Effector memory CD4-positive, alpha-beta T cell (primary cell): ENCODE data around the gene CCDC198.

ENCODE experiments used
- DNase-seq, 3 donors: peaks; one replicate each; pipeline ENCODE4 v3.0.0-alpha.2; 2020
- H3K27ac ChIP-seq: 2 replicates; pipeline ENCODE4 v1.7.0; 2013; ENCODE audit warnings: mild to moderate bottlenecking, low read length, moderate library complexity; ENCODE audit not compliant: insufficient read depth, poor library complexity, severe bottlenecking
- H3K27me3 ChIP-seq: replicated peaks from 2 replicates; pipeline ENCODE4 v1.7.0; 2013; ENCODE audit warnings: mild to moderate bottlenecking, low read length; ENCODE audit not compliant: insufficient read depth, control insufficient read depth, poor library complexity, severe bottlenecking
- H3K36me3 ChIP-seq: 2 replicates; pipeline ENCODE4 v1.7.0; 2013; ENCODE audit warnings: mild to moderate bottlenecking, low read length, moderate library complexity; ENCODE audit not compliant: control insufficient read depth, insufficient read depth
- H3K4me1 ChIP-seq: 2 replicates; pipeline ENCODE4 v1.7.0; 2013; ENCODE audit warnings: low read length, mild to moderate bottlenecking; ENCODE audit not compliant: control insufficient read depth, insufficient read depth, poor library complexity, severe bottlenecking
- H3K4me3 ChIP-seq: 2 replicates; pipeline ENCODE4 v1.7.0; 2013; ENCODE audit warnings: low read length, low read depth, mild to moderate bottlenecking; ENCODE audit not compliant: insufficient read depth, poor library complexity, severe bottlenecking
- H3K9me3 ChIP-seq: 2 replicates; pipeline ENCODE4 v1.7.0; 2013; ENCODE audit warnings: mild to moderate bottlenecking, low read length, moderate library complexity; ENCODE audit not compliant: control insufficient read depth

Gene CCDC198

GRCh38 chr14:57478050-57478449 is 15.6 kb downstream of the CCDC198 start:
- no peaks in the 10 kb centered on the region for H3K9me3 ChIP-seq
- no peak for DNase-seq
- no peaks in the 10 kb centered on the region for H3K27me3 ChIP-seq
- H3K36me3 ChIP-seq = no peaks in the 10 kb centered on the region
- H3K4me1 ChIP-seq = no peaks in the 10 kb centered on the region
- H3K4me3 ChIP-seq = no peak overlapping the region
- no peak overlapping the region for H3K27ac ChIP-seq

GRCh38 chr14:57470909-57471308 is 22.7 kb downstream of the CCDC198 start:
- H3K9me3 ChIP-seq = no peaks in the 10 kb centered on the region
- H3K36me3 ChIP-seq = no peaks in the 10 kb centered on the region
- DNase-seq = no peak
- H3K4me3 ChIP-seq = no peak overlapping the region
- H3K27ac ChIP-seq = no peak overlapping the region
- H3K4me1 ChIP-seq = no peaks in the 10 kb centered on the region
- H3K27me3 ChIP-seq = no peaks in the 10 kb centered on the region

- Histone ChIP-seq H3K4me1 (no peaks in the 10 kb centered on the region), H3K27me3 (no peaks in the 10 kb centered on the region), H3K9me3 (no peaks in the 10 kb centered on the region), H3K27ac (no peak overlapping the region), H3K36me3 (no peaks in the 10 kb centered on the region), H3K4me3 (no peak overlapping the region)
- no peak for DNase-seq
Measured at GRCh38 chr14:57464008-57464730, 29.5 kb downstream of the CCDC198 start.

GRCh38 chr14:57462551-57462950 is 31.1 kb downstream of the CCDC198 start:
- Histone ChIP-seq H3K36me3 (no peaks in the 10 kb centered on the region), H3K4me1 (no peaks in the 10 kb centered on the region), H3K27me3 (no peaks in the 10 kb centered on the region), H3K4me3 (no peak overlapping the region), H3K27ac (no peak overlapping the region), H3K9me3 (no peaks in the 10 kb centered on the region)
- no peak for DNase-seq

- no peaks in the 10 kb centered on the region for H3K36me3 ChIP-seq
- DNase-seq = no peak
- no peak overlapping the region for H3K27ac ChIP-seq
- H3K4me1 ChIP-seq = no peaks in the 10 kb centered on the region
- H3K4me3 ChIP-seq = no peak overlapping the region
- no peaks in the 10 kb centered on the region for H3K27me3 ChIP-seq
- H3K9me3 ChIP-seq = no peaks in the 10 kb centered on the region
Measured at GRCh38 chr14:57461777-57462320, 31.8 kb downstream of the CCDC198 start.

- Histone ChIP-seq H3K27ac (no peak overlapping the region), H3K4me3 (no peak overlapping the region), H3K36me3 (no peaks in the 10 kb centered on the region), H3K9me3 (no peaks in the 10 kb centered on the region), H3K4me1 (no peaks in the 10 kb centered on the region), H3K27me3 (no peaks in the 10 kb centered on the region)
- no peak for DNase-seq
Measured at GRCh38 chr14:57435923-57436322, 57.7 kb downstream of the CCDC198 start.

GRCh38 chr14:57420986-57421385 is 72.7 kb downstream of the CCDC198 start:
- H3K27ac ChIP-seq = no peak overlapping the region
- no peak for DNase-seq
- H3K4me1 ChIP-seq = no peaks in the 10 kb centered on the region
- H3K36me3 ChIP-seq = no peaks in the 10 kb centered on the region
- H3K27me3 ChIP-seq = no peaks in the 10 kb centered on the region
- H3K4me3 ChIP-seq = no peak overlapping the region
- H3K9me3 ChIP-seq = no peaks in the 10 kb centered on the region

GRCh38 chr14:57420033-57420432 is 73.6 kb downstream of the CCDC198 start:
- H3K4me3 ChIP-seq = no peak overlapping the region
- DNase-seq = no peak
- no peaks in the 10 kb centered on the region for H3K27me3 ChIP-seq
- H3K9me3 ChIP-seq = no peaks in the 10 kb centered on the region
- no peaks in the 10 kb centered on the region for H3K36me3 ChIP-seq
- no peaks in the 10 kb centered on the region for H3K4me1 ChIP-seq
- no peak overlapping the region for H3K27ac ChIP-seq
